Measurements from ENCODE around the gene DSCAM.

Gene DSCAM

GRCh38 chr21:40386981-40387747 lies 459.8 kb downstream of the DSCAM start:
- no peak for DNase-seq (ENCODE audit: low read depth in 3 of 3)

GRCh38 chr21:40386294-40386911 lies 460.6 kb downstream of the DSCAM start:
- DNase-seq (ENCODE audit: low read depth in 3 of 3): peak in 2 of 3 experiments; percentile 5 to 46

GRCh38 chr21:40385883-40386282 lies 461.1 kb downstream of the DSCAM start:
- DNase-seq (ENCODE audit: low read depth in 3 of 3): no peak

- DNase-seq (ENCODE audit: low read depth in 3 of 3): no peak
Measured at GRCh38 chr21:40383951-40384350, 463.0 kb downstream of the DSCAM start.

- no peak for DNase-seq (ENCODE audit: low read depth in 3 of 3)
Measured at GRCh38 chr21:40381111-40381510, 465.8 kb downstream of the DSCAM start.

GRCh38 chr21:40379881-40380810 lies 466.8 kb downstream of the DSCAM start:
- DNase-seq (ENCODE audit: low read depth in 3 of 3): no peak

- no peak for DNase-seq (ENCODE audit: low read depth in 3 of 3)
Measured at GRCh38 chr21:40377135-40377534, 469.8 kb downstream of the DSCAM start.

- DNase-seq (ENCODE audit: low read depth in 3 of 3): no peak
Measured at GRCh38 chr21:40373761-40374160, 473.2 kb downstream of the DSCAM start.

GRCh38 chr21:40372506-40372905 lies 474.5 kb downstream of the DSCAM start:
- no peak for DNase-seq (ENCODE audit: low read depth in 3 of 3)

GRCh38 chr21:40371329-40371728 lies 475.6 kb downstream of the DSCAM start:
- no peak for DNase-seq (ENCODE audit: low read depth in 3 of 3)

- DNase-seq (ENCODE audit: low read depth in 3 of 3): no peak
Measured at GRCh38 chr21:40356644-40357043, 490.3 kb downstream of the DSCAM start.

GRCh38 chr21:40355076-40355475 lies 491.9 kb downstream of the DSCAM start:
- no peak for DNase-seq (ENCODE audit: low read depth in 3 of 3)

GRCh38 chr21:40351006-40351405 lies 496.0 kb downstream of the DSCAM start:
- no peak for DNase-seq (ENCODE audit: low read depth in 3 of 3)

- DNase-seq (ENCODE audit: low read depth in 3 of 3): no peak
Measured at GRCh38 chr21:40349591-40349990, 497.4 kb downstream of the DSCAM start.

- DNase-seq (ENCODE audit: low read depth in 3 of 3): no peak
Measured at GRCh38 chr21:40345711-40346321, 501.1 kb downstream of the DSCAM start.

GRCh38 chr21:40340357-40340756 lies 506.6 kb downstream of the DSCAM start:
- no peak for DNase-seq (ENCODE audit: low read depth in 3 of 3)

- no peak for DNase-seq (ENCODE audit: low read depth in 3 of 3)
Measured at GRCh38 chr21:40339050-40339449, 507.9 kb downstream of the DSCAM start.

- no peak for DNase-seq (ENCODE audit: low read depth in 3 of 3)
Measured at GRCh38 chr21:40337981-40338380, 509.0 kb downstream of the DSCAM start.

- DNase-seq (ENCODE audit: low read depth in 3 of 3): no peak
Measured at GRCh38 chr21:40335704-40336103, 511.3 kb downstream of the DSCAM start.

GRCh38 chr21:40334159-40334558 lies 512.8 kb downstream of the DSCAM start:
- no peak for DNase-seq (ENCODE audit: low read depth in 3 of 3)

- no peak for DNase-seq (ENCODE audit: low read depth in 3 of 3)
Measured at GRCh38 chr21:40333731-40334130, 513.2 kb downstream of the DSCAM start.

- DNase-seq (ENCODE audit: low read depth in 3 of 3): no peak
Measured at GRCh38 chr21:40331804-40332203, 515.2 kb downstream of the DSCAM start.

All from stimulated activated CD4-positive, alpha-beta T cell treated with anti-CD3 and anti-CD28 coated beads, TNF-alpha, amount 100 ng/mL, for 24 hours (primary cell).